ENCODE results near the gene ADK. TPM values are rescaled to one million over a fixed set of nuclear protein-coding genes. Genes with fewer than 3 reads are reported as not detected.
A peak's percentile ranks its signal among the peaks of the same experiment; 100 is the strongest.

The ADK gene
- total and polyA plus RNA-seq, 5 donors from 2014 or later = 33.3 to 83.0 (median 63.7) TPM

- H3K36me3 Mint-ChIP-seq = peaks cover 40% of the 10 kb centered on the region
- H3K9me3 ChIP-seq (ENCODE audit: control insufficient read depth in 2 of 2, low read length in 2 of 2) = peaks cover 16 to 18% of the 10 kb centered on the region in 2 experiments
- no peaks in the 10 kb centered on the region for H3K27me3 ChIP-seq (ENCODE audit: control insufficient read depth, insufficient read depth, low read length)
- H3K9me3 Mint-ChIP-seq = peaks cover 0 to 22% (median 6%) of the 10 kb centered on the region in 7 donors
- H3K4me3 ChIP-seq (ENCODE audit: low read depth, low read length) = no peak overlapping the region
- H3K27ac ChIP-seq (ENCODE audit: insufficient read depth, low read length, poor library complexity, severe bottlenecking) = no peak overlapping the region
- DNase-seq = no peak
- no peaks in the 10 kb centered on the region for H3K27me3 Mint-ChIP-seq
- no peak for ATAC-seq (ENCODE audit: low read depth in 2 of 2)
- no peaks in the 10 kb centered on the region for H3K4me1 ChIP-seq (ENCODE audit: control insufficient read depth, insufficient read depth, low read length, poor library complexity, severe bottlenecking)
- peaks cover 24% of the 10 kb centered on the region for H3K36me3 ChIP-seq (ENCODE audit: control insufficient read depth, insufficient read depth, low read length)
- no peak overlapping the region for H3K27ac Mint-ChIP-seq
- peaks cover 8 to 28% (median 10%) of the 10 kb centered on the region in 4 donors for H3K4me1 Mint-ChIP-seq
- no peak overlapping the region for H3K4me3 Mint-ChIP-seq
These were observed 214.1 kb downstream of the ADK start for GRCh38 chr10:74365109-74365508.

GRCh38 chr10:74371696-74372095 lies 220.7 kb downstream of the ADK start:
- no peaks in the 10 kb centered on the region for H3K9me3 ChIP-seq (ENCODE audit: control insufficient read depth in 2 of 2, low read length in 2 of 2)
- Mint-ChIP-seq H3K36me3 (peaks cover 26% of the 10 kb centered on the region), H3K9me3 (no peaks in the 10 kb centered on the region), H3K27me3 (no peaks in the 10 kb centered on the region), H3K4me3 (no peak overlapping the region), H3K4me1 (peaks cover 0 to 6% (median 6%) of the 10 kb centered on the region in 4 donors), H3K27ac (no peak overlapping the region)
- H3K27ac ChIP-seq (ENCODE audit: insufficient read depth, low read length, poor library complexity, severe bottlenecking) = no peak overlapping the region
- H3K36me3 ChIP-seq (ENCODE audit: control insufficient read depth, insufficient read depth, low read length) = peaks cover 9% of the 10 kb centered on the region
- ATAC-seq (ENCODE audit: low read depth in 2 of 2) (no peak), DNase-seq (no peak)
- no peak overlapping the region for H3K4me3 ChIP-seq (ENCODE audit: low read depth, low read length)
- H3K4me1 ChIP-seq (ENCODE audit: control insufficient read depth, insufficient read depth, low read length, poor library complexity, severe bottlenecking) = no peaks in the 10 kb centered on the region
- H3K27me3 ChIP-seq (ENCODE audit: control insufficient read depth, insufficient read depth, low read length) = no peaks in the 10 kb centered on the region

- H3K27me3 ChIP-seq (ENCODE audit: control insufficient read depth, insufficient read depth, low read length) = no peaks in the 10 kb centered on the region
- no peaks in the 10 kb centered on the region for H3K4me1 ChIP-seq (ENCODE audit: control insufficient read depth, insufficient read depth, low read length, poor library complexity, severe bottlenecking)
- H3K4me3 ChIP-seq (ENCODE audit: low read depth, low read length) = no peak overlapping the region
- H3K36me3 ChIP-seq (ENCODE audit: control insufficient read depth, insufficient read depth, low read length) = peaks cover 8% of the 10 kb centered on the region
- Mint-ChIP-seq H3K4me1 (peaks cover 3 to 13% (median 7%) of the 10 kb centered on the region in 4 donors), H3K36me3 (peaks cover 26% of the 10 kb centered on the region), H3K27me3 (no peaks in the 10 kb centered on the region), H3K9me3 (no peaks in the 10 kb centered on the region), H3K4me3 (no peak overlapping the region), H3K27ac (no peak overlapping the region)
- ATAC-seq (ENCODE audit: low read depth in 2 of 2) (no peak), DNase-seq (no peak)
- H3K9me3 ChIP-seq (ENCODE audit: control insufficient read depth in 2 of 2, low read length in 2 of 2) = no peaks in the 10 kb centered on the region
- H3K27ac ChIP-seq (ENCODE audit: insufficient read depth, low read length, poor library complexity, severe bottlenecking) = no peak overlapping the region
These were observed 222.0 kb downstream of the ADK start for GRCh38 chr10:74373059-74373458.

GRCh38 chr10:74377476-74377875 lies 226.5 kb downstream of the ADK start:
- no peak overlapping the region for H3K4me3 ChIP-seq (ENCODE audit: low read depth, low read length)
- DNase-seq (no peak), ATAC-seq (ENCODE audit: low read depth in 2 of 2) (no peak)
- Mint-ChIP-seq H3K4me3 (no peak overlapping the region), H3K36me3 (peaks cover 7% of the 10 kb centered on the region), H3K9me3 (no peaks in the 10 kb centered on the region), H3K27me3 (no peaks in the 10 kb centered on the region), H3K4me1 (peaks cover 12 to 38% (median 20%) of the 10 kb centered on the region in 4 donors), H3K27ac (peak overlapping the region in 2 of 3 donors; percentile 57 to 71)
- no peaks in the 10 kb centered on the region for H3K4me1 ChIP-seq (ENCODE audit: control insufficient read depth, insufficient read depth, low read length, poor library complexity, severe bottlenecking)
- H3K9me3 ChIP-seq (ENCODE audit: control insufficient read depth in 2 of 2, low read length in 2 of 2) = no peaks in the 10 kb centered on the region
- H3K27ac ChIP-seq (ENCODE audit: insufficient read depth, low read length, poor library complexity, severe bottlenecking) = no peak overlapping the region
- H3K27me3 ChIP-seq (ENCODE audit: control insufficient read depth, insufficient read depth, low read length) = no peaks in the 10 kb centered on the region
- no peaks in the 10 kb centered on the region for H3K36me3 ChIP-seq (ENCODE audit: control insufficient read depth, insufficient read depth, low read length)

- H3K4me1 ChIP-seq (ENCODE audit: control insufficient read depth, insufficient read depth, low read length, poor library complexity, severe bottlenecking) = peaks cover 10% of the 10 kb centered on the region
- no peak for ATAC-seq (ENCODE audit: low read depth in 2 of 2)
- Mint-ChIP-seq H3K27ac (peak overlapping the region in 1 of 3 donors; percentile 63), H3K4me1 (peaks cover 22 to 53% (median 33%) of the 10 kb centered on the region in 4 donors), H3K27me3 (no peaks in the 10 kb centered on the region), H3K4me3 (no peak overlapping the region), H3K9me3 (peaks cover 0 to 2% (median 0%) of the 10 kb centered on the region in 7 donors), H3K36me3 (peaks cover 3% of the 10 kb centered on the region)
- no peak overlapping the region for H3K27ac ChIP-seq (ENCODE audit: insufficient read depth, low read length, poor library complexity, severe bottlenecking)
- DNase-seq = no peak
- H3K4me3 ChIP-seq (ENCODE audit: low read depth, low read length) = no peak overlapping the region
- no peaks in the 10 kb centered on the region for H3K9me3 ChIP-seq (ENCODE audit: control insufficient read depth in 2 of 2, low read length in 2 of 2)
- no peaks in the 10 kb centered on the region for H3K36me3 ChIP-seq (ENCODE audit: control insufficient read depth, insufficient read depth, low read length)
- H3K27me3 ChIP-seq (ENCODE audit: control insufficient read depth, insufficient read depth, low read length) = no peaks in the 10 kb centered on the region
These were observed 228.5 kb downstream of the ADK start for GRCh38 chr10:74379474-74379873.

GRCh38 chr10:74380795-74381194 lies 229.8 kb downstream of the ADK start:
- Histone ChIP-seq H3K27ac (ENCODE audit: insufficient read depth, low read length, poor library complexity, severe bottlenecking) (no peak overlapping the region), H3K4me3 (ENCODE audit: low read depth, low read length) (no peak overlapping the region), H3K27me3 (ENCODE audit: control insufficient read depth, insufficient read depth, low read length) (no peaks in the 10 kb centered on the region), H3K36me3 (ENCODE audit: control insufficient read depth, insufficient read depth, low read length) (no peaks in the 10 kb centered on the region), H3K9me3 (ENCODE audit: control insufficient read depth in 2 of 2, low read length in 2 of 2) (no peaks in the 10 kb centered on the region), H3K4me1 (ENCODE audit: control insufficient read depth, insufficient read depth, low read length, poor library complexity, severe bottlenecking) (peaks cover 10% of the 10 kb centered on the region)
- ATAC-seq (ENCODE audit: low read depth in 2 of 2) (no peak), DNase-seq (no peak)
- Mint-ChIP-seq H3K4me1 (peaks cover 29 to 62% (median 40%) of the 10 kb centered on the region in 4 donors), H3K4me3 (no peak overlapping the region), H3K9me3 (peaks cover 0 to 3% (median 0%) of the 10 kb centered on the region in 7 donors), H3K36me3 (no peaks in the 10 kb centered on the region), H3K27ac (no peak overlapping the region), H3K27me3 (no peaks in the 10 kb centered on the region)

GRCh38 chr10:74381291-74381853 lies 230.4 kb downstream of the ADK start:
- Histone ChIP-seq H3K4me3 (ENCODE audit: low read depth, low read length) (no peak overlapping the region), H3K9me3 (ENCODE audit: control insufficient read depth in 2 of 2, low read length in 2 of 2) (no peaks in the 10 kb centered on the region), H3K4me1 (ENCODE audit: control insufficient read depth, insufficient read depth, low read length, poor library complexity, severe bottlenecking) (peaks cover 10% of the 10 kb centered on the region), H3K27me3 (ENCODE audit: control insufficient read depth, insufficient read depth, low read length) (no peaks in the 10 kb centered on the region), H3K36me3 (ENCODE audit: control insufficient read depth, insufficient read depth, low read length) (no peaks in the 10 kb centered on the region), H3K27ac (ENCODE audit: insufficient read depth, low read length, poor library complexity, severe bottlenecking) (no peak overlapping the region)
- Mint-ChIP-seq H3K4me3 (peak overlapping the region in 1 of 4 donors; percentile 1), H3K4me1 (peaks cover 29 to 64% (median 41%) of the 10 kb centered on the region in 4 donors), H3K36me3 (no peaks in the 10 kb centered on the region), H3K27me3 (no peaks in the 10 kb centered on the region), H3K27ac (peak overlapping the region in 2 of 3 donors; percentile 45 to 77), H3K9me3 (peaks cover 0 to 3% (median 0%) of the 10 kb centered on the region in 7 donors)
- DNase-seq = no peak
- ATAC-seq (ENCODE audit: low read depth in 2 of 2) = no peak

- peaks cover 25 to 59% (median 39%) of the 10 kb centered on the region in 4 donors for H3K4me1 Mint-ChIP-seq
- H3K27me3 ChIP-seq (ENCODE audit: control insufficient read depth, insufficient read depth, low read length) = no peaks in the 10 kb centered on the region
- peaks cover 10% of the 10 kb centered on the region for H3K4me1 ChIP-seq (ENCODE audit: control insufficient read depth, insufficient read depth, low read length, poor library complexity, severe bottlenecking)
- peak overlapping the region in 1 of 3 donors; percentile 75 for H3K27ac Mint-ChIP-seq
- peak overlapping the region; percentile 1 for H3K27ac ChIP-seq (ENCODE audit: insufficient read depth, low read length, poor library complexity, severe bottlenecking)
- H3K36me3 ChIP-seq (ENCODE audit: control insufficient read depth, insufficient read depth, low read length) = no peaks in the 10 kb centered on the region
- H3K27me3 Mint-ChIP-seq = no peaks in the 10 kb centered on the region
- no peak overlapping the region for H3K4me3 Mint-ChIP-seq
- H3K9me3 ChIP-seq (ENCODE audit: control insufficient read depth in 2 of 2, low read length in 2 of 2) = no peaks in the 10 kb centered on the region
- H3K36me3 Mint-ChIP-seq = no peaks in the 10 kb centered on the region
- peaks cover 0 to 3% (median 0%) of the 10 kb centered on the region in 7 donors for H3K9me3 Mint-ChIP-seq
- no peak for ATAC-seq (ENCODE audit: low read depth in 2 of 2)
- DNase-seq = no peak
- no peak overlapping the region for H3K4me3 ChIP-seq (ENCODE audit: low read depth, low read length)
These were observed 231.6 kb downstream of the ADK start for GRCh38 chr10:74382663-74383062.

Data from CD4-positive, CD25-positive, alpha-beta regulatory T cell (primary cell).